ENCODE results near the gene OCEL1.

The OCEL1 gene

DNA sequence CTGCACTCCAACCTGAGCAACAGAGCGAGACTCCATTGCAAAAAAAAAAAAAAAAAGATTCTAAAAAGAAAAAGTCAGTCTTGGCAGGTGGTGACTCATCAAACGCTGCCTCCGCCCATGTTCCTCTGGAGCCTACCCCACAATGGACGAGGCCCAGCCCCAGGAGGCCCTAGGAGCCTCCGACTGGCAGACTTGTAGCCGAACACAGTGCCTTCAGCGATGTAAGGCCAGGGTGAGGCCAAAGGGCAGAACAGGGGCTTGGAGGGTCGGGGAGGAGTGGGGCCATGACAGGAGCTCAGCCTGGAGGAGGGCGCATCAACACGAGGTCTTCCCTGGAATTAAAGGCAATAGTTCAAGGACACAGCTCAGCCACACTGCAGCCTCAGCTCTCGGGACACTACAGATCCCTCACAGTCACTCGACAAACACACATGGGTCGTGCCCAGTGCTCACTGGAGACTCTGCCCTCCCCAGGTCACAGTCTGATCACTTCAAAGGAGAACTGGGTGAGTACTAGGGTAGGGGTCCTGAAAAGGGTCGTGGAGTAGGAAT lies 5.7 kb upstream of the OCEL1 start:
- H3K27ac Mint-ChIP-seq, result peak overlapping the region; percentile 22
- peaks cover 5% of the 10 kb centered on the region for H3K36me3 Mint-ChIP-seq
- H3K4me1 Mint-ChIP-seq (ENCODE audit: low read depth), result no peaks in the 10 kb centered on the region
- no peaks in the 10 kb centered on the region for H3K9me3 Mint-ChIP-seq (ENCODE audit: low read depth)
- no peak overlapping the region for H3K4me3 Mint-ChIP-seq
- no peaks in the 10 kb centered on the region for H3K27me3 Mint-ChIP-seq

DNA sequence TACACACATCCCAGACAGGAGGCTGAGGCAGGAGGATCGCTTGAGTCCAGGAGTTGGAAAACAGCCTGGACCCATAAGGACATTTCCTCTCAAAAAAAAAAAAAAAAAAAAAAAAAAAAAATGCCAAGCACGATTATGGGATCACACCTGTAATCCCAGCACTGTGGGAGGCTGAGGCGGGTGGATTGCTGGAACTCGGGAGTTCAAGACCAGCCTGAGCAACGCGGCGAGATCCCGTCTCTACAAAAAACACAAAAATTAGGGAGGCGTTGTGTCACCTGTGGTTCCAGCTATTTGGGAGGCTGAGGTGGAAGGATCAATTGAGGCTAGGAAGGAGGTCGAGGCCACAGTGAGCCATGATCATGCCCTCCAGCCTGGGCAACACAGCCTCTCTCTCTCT lies 973 bp upstream of the OCEL1 start:
- H3K4me3 Mint-ChIP-seq, result peak overlapping the region; percentile 60
- no peaks in the 10 kb centered on the region for H3K27me3 Mint-ChIP-seq
- no peaks in the 10 kb centered on the region for H3K36me3 Mint-ChIP-seq
- peaks cover 9% of the 10 kb centered on the region for H3K4me1 Mint-ChIP-seq (ENCODE audit: low read depth)
- no peak overlapping the region for H3K27ac Mint-ChIP-seq
- no peaks in the 10 kb centered on the region for H3K9me3 Mint-ChIP-seq (ENCODE audit: low read depth)

DNA sequence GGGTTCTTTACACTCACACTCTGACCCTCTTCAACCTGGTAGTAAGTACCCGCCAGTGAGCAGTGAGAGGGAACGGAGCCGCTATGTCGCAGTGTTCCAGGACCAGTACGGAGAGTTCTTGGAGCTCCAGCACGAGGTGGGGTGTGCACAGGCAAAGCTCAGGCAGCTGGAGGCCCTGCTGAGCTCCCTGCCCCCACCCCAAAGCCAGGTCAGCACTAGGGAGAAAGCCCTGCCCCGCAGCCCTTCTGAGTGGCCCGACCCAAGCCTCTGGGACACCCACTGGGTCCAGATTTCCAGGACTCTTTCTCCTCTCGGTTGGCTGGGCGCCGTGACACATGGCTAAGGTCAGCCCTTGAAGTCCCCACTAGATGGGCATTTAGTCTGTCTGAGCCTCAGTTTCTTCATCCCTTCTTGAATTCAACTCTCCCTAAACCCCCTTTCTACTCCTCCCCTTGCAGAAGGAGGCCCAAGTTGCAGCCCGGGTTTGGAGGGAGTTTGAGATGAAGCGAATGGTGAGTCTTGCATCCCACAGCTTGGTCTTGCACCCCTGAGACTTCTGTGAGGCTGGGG lies 1.9 kb downstream of the OCEL1 start:
- Mint-ChIP-seq H3K27ac (no peak overlapping the region), H3K27me3 (no peaks in the 10 kb centered on the region), H3K36me3 (no peaks in the 10 kb centered on the region), H3K9me3 (ENCODE audit: low read depth) (no peaks in the 10 kb centered on the region), H3K4me3 (no peak overlapping the region), H3K4me1 (ENCODE audit: low read depth) (peaks cover 9% of the 10 kb centered on the region)

DNA sequence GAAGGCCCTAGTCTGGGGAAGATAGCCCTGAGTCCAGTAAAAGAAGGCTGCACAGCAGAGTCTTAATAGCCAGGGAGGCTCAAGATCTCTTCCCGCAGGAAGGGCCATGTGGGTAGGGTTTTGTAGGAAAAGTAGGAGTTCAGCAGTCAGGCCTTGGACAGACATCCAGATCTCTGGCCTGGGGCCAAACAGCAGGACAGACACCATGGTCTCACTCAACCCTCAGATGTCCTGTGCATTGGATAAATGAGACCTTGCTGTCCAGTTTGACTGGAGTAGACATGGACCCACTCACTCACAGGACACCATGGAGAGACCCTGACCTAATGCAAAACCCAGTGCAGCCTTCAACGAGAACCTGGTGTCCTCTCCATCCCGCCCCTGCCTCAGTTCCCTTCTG lies 3.9 kb downstream of the OCEL1 start:
- Mint-ChIP-seq H3K4me3 (no peak overlapping the region), H3K4me1 (ENCODE audit: low read depth) (peaks cover 15% of the 10 kb centered on the region), H3K27me3 (no peaks in the 10 kb centered on the region), H3K36me3 (no peaks in the 10 kb centered on the region), H3K27ac (no peak overlapping the region), H3K9me3 (ENCODE audit: low read depth) (no peaks in the 10 kb centered on the region)

DNA sequence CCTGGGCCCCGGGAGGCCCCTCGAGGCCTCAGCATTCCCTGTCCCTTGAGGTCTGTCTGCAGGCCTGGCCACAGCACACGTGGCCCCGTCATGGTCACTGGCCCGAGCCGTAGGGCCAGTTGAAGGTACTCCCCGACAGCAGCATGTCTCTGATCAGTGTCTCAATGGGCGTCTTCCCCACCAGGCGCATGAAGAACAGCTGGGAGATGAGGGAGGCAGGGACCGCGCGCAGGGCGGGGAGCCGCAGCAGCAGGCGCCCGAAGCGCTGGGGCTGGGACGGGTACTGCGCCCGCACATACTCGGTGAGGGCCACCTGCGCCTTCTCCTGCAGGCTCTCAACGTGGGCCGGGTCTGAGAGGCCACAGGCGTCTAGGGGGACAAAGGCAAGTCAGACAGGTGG lies 6.2 kb downstream of the OCEL1 start:
- Mint-ChIP-seq H3K27me3 (no peaks in the 10 kb centered on the region), H3K4me3 (no peak overlapping the region), H3K36me3 (no peaks in the 10 kb centered on the region), H3K4me1 (ENCODE audit: low read depth) (peaks cover 9% of the 10 kb centered on the region), H3K9me3 (ENCODE audit: low read depth) (no peaks in the 10 kb centered on the region), H3K27ac (no peak overlapping the region)

DNA sequence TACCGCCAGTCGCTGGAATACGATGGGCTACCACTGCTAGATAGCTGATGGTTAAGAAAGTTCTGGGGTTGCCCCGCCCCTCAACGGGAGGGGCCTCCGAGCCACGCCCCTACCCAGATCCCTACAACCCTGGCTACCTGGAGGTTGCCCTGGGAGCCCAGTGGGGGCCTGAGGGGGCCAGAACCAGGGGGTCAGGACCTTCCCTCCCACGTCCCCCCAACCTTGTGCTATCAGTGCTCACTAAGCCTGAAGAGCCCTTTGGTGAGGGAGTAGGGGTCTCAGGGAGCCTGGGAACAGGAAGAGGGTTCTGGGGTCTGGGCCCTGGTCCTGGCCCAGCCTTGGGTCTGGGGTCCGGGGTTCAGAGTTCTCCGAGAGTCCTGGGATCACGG lies 8.9 kb downstream of the OCEL1 start:
- H3K9me3 Mint-ChIP-seq (ENCODE audit: low read depth), result no peaks in the 10 kb centered on the region
- peak overlapping the region; percentile 78 for H3K4me3 Mint-ChIP-seq
- peak overlapping the region; percentile 46 for H3K27ac Mint-ChIP-seq
- H3K27me3 Mint-ChIP-seq, result no peaks in the 10 kb centered on the region
- peaks cover 6% of the 10 kb centered on the region for H3K4me1 Mint-ChIP-seq (ENCODE audit: low read depth)
- H3K36me3 Mint-ChIP-seq, result no peaks in the 10 kb centered on the region

DNA sequence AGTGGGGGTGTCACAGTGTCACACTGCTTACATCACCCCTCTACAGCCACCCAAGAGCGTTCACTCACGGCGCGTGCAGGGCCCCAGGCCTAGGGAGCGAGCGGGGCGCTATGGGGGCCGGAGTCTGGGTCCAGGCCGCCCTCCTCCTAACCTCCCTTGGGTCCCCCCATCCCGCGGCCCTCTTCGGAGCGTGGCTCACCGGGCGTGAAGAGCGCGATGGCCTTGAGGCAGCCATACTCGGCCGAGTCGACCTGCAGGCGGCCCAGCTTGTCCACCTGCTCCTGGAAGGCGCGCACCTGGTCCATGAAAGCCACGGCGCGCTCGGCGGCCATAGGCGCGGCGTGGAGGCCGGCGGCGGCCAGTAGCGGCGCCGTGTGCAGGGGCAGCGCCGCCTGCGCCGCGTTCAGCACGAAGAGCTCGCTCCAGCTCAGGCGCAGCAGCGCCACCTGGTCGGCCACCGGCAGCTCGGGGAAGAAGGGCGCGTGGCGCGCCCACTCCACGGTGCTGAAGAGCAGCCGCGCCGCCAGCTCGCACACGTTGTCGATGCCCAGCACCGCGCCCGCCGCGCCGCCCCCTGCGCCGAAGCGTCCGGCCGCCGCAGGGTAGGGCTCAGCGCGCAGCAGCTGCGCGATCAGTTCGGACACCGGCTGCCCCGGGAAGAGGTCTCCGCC lies 9.4 kb downstream of the OCEL1 start:
- Mint-ChIP-seq H3K36me3 (no peaks in the 10 kb centered on the region), H3K4me3 (peak overlapping the region; percentile 78), H3K27me3 (no peaks in the 10 kb centered on the region), H3K4me1 (ENCODE audit: low read depth) (peaks cover 6% of the 10 kb centered on the region), H3K9me3 (ENCODE audit: low read depth) (no peaks in the 10 kb centered on the region), H3K27ac (peak overlapping the region; percentile 46)

DNA sequence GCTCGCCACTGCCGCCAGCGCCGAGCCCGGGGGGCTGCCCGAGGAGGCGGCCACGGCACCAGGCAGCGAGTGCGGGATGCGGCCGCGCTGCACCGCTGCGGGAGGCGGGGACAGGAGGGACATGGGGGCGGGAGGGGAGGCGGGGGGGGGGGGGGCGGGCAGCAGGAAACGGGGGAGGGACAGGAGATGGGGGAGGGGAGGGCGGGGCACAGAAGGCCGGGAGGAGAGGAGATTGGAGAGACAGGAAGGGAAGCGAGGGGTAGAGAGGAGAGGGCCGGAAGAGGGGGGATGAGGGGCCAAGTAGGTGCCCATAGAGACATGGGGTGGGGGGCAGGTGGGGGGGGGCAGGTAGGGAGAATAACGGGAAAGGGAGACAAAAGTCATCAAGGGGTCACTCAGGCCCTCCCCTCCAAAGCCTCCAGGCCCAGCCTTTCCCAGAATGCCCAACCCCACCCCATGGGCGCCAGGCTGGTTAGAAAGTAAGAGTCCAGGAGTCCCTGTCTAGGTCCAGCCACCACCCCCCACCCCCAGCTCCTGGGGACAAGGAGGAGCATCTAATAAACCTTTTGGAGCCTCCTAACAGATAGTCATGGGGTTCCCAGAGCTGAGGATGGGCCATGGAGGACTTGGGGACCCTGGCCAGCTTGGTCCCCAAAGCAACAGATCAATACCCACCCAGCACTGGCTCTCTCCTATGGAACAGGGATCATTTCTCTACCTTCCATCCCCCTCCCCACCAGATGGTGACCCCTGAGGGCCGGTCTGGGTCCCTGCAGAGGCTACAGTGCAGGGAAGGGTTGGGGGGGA lies 10.1 kb downstream of the OCEL1 start:
- no peak overlapping the region for H3K27ac Mint-ChIP-seq
- H3K4me1 Mint-ChIP-seq (ENCODE audit: low read depth), result peaks cover 6% of the 10 kb centered on the region
- H3K36me3 Mint-ChIP-seq, result no peaks in the 10 kb centered on the region
- no peaks in the 10 kb centered on the region for H3K27me3 Mint-ChIP-seq
- H3K4me3 Mint-ChIP-seq, result no peak overlapping the region
- no peaks in the 10 kb centered on the region for H3K9me3 Mint-ChIP-seq (ENCODE audit: low read depth)

DNA sequence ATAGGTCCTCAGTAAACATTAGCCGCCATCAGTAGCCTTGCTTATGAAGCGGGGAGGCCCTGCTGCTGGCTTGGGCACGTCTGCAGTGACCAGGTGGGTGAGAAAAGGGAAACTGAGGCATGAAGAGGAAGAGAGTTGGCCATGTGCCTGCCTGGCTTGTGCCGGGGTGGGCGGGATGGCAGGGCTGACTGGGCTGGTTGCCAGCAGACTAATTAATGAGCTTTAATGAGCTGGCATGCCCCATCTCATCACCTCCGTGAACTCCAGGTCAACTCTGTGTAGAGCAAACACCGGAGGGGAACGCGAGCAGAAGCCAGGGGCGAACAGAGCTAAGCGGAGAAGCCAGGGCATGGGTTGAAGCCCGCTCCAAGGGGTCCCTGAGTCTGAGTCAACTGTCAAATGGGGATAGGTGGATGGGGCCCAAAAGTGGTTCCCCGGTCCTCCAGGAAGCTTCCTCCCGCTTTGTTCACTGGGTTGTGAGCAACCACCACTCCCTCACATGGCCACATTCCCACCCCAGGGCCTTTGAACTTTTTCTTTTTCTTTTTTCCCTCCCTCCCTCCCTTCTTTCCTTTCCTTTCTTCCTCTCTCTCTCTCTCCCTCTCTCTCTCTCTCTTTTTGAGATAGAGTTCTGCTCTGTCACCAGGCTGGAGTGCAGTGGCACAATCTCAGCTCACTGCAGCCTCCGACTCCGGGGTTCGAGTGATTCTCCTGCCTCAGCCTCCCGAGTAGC lies 11.0 kb downstream of the OCEL1 start:
- H3K36me3 Mint-ChIP-seq, result no peaks in the 10 kb centered on the region
- H3K4me3 Mint-ChIP-seq, result peak overlapping the region; percentile 52
- peaks cover 6% of the 10 kb centered on the region for H3K4me1 Mint-ChIP-seq (ENCODE audit: low read depth)
- no peak overlapping the region for H3K27ac Mint-ChIP-seq
- H3K9me3 Mint-ChIP-seq (ENCODE audit: low read depth), result no peaks in the 10 kb centered on the region
- no peaks in the 10 kb centered on the region for H3K27me3 Mint-ChIP-seq

DNA sequence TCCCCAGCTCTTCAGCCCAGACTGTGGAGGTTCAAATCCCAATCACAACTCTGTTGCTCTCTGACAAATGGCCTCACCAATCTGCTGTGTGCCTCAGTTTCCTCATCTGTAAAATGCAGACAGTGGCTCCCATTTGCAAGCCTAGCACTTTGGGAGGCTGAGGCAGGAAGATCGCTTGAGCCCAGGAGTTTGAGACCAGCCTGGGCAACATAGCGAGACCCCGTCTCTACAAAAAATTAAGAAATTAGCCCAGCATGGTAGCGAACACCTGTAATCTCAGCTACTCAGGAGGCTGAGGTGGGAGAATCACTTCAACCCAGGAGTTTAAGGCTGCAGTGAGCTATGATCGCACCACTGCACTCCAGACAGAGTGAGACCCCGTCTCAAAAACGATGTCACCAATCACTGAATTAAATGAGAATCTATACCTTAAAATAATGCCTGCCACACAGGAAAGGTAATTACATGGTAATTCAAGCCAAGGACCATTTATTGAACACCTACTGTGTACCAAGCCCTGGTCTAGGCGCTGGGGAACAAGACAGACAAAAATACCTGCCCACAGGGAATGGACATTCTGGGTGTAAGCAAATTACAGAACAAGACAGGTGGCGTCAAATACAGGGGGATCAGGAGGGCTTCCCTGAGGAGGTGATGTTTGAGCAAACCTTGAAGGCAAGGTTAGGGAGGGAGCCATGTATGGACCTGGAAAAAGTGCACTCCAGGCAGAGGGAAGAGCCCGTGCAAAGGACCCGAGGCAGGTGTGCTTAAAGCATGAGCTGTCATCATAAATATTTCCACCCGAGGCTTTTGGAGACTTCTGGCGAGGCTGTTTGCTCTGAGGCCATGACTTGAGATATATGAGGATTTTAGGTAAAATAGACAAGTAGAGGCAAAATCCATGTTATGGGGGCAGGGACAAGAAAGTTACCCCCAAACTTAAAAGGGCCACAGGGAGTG lies 12.0 kb downstream of the OCEL1 start:
- H3K36me3 Mint-ChIP-seq, result no peaks in the 10 kb centered on the region
- H3K27ac Mint-ChIP-seq, result no peak overlapping the region
- no peaks in the 10 kb centered on the region for H3K9me3 Mint-ChIP-seq (ENCODE audit: low read depth)
- H3K4me3 Mint-ChIP-seq, result peak overlapping the region; percentile 52
- peaks cover 6% of the 10 kb centered on the region for H3K4me1 Mint-ChIP-seq (ENCODE audit: low read depth)
- no peaks in the 10 kb centered on the region for H3K27me3 Mint-ChIP-seq

DNA sequence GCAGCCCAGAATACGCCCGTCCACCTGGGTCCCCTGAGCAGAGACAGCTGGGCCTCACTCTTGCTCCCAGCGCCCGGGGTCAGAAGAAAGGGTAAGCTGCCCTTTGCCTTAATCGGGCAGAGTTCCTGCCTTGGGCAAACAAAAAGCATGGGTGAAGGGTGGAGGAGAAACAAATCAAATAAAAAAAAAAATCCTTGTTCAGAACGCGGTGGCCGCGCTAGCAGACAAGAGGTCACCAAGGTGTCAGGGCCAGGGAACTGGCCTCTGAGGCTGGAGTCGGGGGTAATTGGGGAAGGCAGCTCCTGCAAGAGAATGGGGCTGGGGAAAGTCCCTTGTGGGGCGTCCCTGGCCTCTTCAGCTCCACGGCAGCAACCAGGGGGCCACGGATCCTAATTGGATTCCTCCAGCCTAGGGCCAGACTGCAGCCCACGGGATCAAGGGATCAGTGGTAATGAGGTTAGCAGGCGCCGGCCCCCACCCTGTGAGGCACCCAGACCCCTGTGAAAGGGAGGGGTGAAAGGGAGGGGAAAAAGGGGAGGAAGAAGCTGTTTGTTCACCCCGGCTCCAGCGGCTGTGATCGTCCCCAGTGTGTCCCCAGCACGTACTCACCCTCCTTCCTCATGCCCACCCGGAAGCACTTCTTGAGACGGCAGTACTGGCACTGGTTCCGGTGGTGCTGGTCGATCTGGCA lies 14.2 kb downstream of the OCEL1 start:
- no peaks in the 10 kb centered on the region for H3K4me1 Mint-ChIP-seq (ENCODE audit: low read depth)
- H3K9me3 Mint-ChIP-seq (ENCODE audit: low read depth), result no peaks in the 10 kb centered on the region
- no peaks in the 10 kb centered on the region for H3K36me3 Mint-ChIP-seq
- H3K4me3 Mint-ChIP-seq, result no peak overlapping the region
- H3K27ac Mint-ChIP-seq, result no peak overlapping the region
- no peaks in the 10 kb centered on the region for H3K27me3 Mint-ChIP-seq

DNA sequence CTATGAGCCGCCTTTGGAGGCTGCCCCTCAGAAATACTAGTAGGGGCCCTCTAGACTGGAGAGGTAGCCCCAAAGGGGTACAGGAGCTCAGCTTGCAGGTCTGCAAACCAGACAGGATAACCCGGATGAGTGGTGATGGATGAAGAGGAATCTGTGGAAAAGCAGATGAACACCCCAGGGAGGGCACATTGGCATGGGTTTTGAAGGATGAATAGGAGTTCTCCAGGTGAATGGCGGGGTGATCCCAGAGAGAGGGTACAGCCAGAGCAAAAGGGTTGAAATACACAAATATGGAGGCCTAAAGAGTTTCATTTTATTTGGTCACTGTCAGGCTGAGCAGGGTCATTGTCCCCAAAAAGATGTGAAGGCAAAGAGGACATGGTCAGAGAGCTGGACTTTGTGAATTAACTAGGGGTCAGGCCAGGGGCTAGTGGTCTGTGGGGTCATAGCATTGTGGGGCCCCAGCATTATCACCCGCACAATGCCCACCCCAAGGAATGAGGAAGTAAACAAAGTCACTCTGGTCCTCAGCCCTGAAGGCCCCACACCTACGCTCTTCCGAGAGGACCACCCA lies 14.9 kb downstream of the OCEL1 start:
- no peaks in the 10 kb centered on the region for H3K4me1 Mint-ChIP-seq (ENCODE audit: low read depth)
- no peaks in the 10 kb centered on the region for H3K27me3 Mint-ChIP-seq
- no peak overlapping the region for H3K4me3 Mint-ChIP-seq
- no peaks in the 10 kb centered on the region for H3K9me3 Mint-ChIP-seq (ENCODE audit: low read depth)
- no peak overlapping the region for H3K27ac Mint-ChIP-seq
- H3K36me3 Mint-ChIP-seq, result no peaks in the 10 kb centered on the region

DNA sequence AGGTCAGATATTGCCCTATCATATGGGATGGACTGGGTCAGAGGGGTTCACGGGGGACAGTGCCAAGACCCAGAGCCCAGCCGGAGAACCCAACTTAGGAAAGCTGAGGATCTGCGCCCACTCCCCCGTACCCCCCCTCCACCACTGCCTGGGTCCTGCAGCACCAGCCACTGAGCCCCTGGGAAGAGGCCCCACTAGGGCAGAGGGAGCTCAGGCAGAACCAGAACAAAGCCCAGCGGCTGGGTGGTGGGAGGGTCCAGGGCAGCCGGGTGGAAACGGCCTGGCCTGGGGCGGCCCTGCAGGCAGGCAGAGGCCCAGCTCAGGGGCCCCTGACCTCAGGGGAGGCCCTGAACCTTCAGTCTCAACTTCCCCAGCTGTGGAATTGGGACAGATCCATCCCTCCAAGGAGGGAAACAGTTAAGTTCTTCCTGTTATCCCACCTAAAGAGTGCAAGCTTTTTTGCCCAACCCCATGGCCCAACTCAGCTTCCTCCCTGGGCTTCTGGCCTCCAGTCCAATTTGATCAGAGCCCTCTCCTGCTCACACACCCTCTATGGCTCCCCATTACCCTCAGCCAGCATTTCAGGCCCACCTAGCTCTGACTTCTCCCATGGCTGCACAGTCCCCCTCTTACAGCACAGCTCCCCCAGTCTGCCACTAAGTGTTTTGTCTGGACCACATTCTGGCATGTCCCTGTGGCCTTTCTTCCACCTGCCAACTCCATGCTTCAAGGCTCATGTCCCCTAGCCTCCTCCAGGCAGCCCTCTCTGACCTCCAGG lies 16.6 kb downstream of the OCEL1 start:
- Mint-ChIP-seq H3K27ac (no peak overlapping the region), H3K27me3 (no peaks in the 10 kb centered on the region), H3K9me3 (ENCODE audit: low read depth) (no peaks in the 10 kb centered on the region), H3K36me3 (no peaks in the 10 kb centered on the region), H3K4me1 (ENCODE audit: low read depth) (no peaks in the 10 kb centered on the region), H3K4me3 (no peak overlapping the region)
